H9 (cell line): Measurements from ENCODE around the gene HCST. TPM values are rescaled to one million over a fixed set of nuclear protein-coding genes. Genes with fewer than 3 reads are reported as not detected.

ENCODE experiments used
- DNase-seq: peaks from one replicate; pipeline ENCODE4 v3.0.0-alpha.2; 2017
- H2AFZ ChIP-seq: one replicate; pipeline ENCODE4 v1.6.1; 2013; ENCODE audit warnings: mild to moderate bottlenecking, low read length, control low read depth, moderate library complexity
- H2AK5ac ChIP-seq: 2 replicates; pipeline ENCODE4 v1.6.1; 2013; ENCODE audit warnings: low read length, control low read depth, mixed read lengths; ENCODE audit not compliant: insufficient read length
- H2BK120ac ChIP-seq: one replicate; pipeline ENCODE4 v1.6.1; 2013; ENCODE audit warnings: low read depth, mild to moderate bottlenecking, low read length, control low read depth, inconsistent platforms; ENCODE audit not compliant: poor library complexity, severe bottlenecking
- H2BK12ac ChIP-seq: 2 replicates; pipeline ENCODE4 v1.6.1; 2013; ENCODE audit warnings: low read length, control low read depth, mixed read lengths, low read depth; ENCODE audit not compliant: insufficient read length
- H2BK15ac ChIP-seq: 2 replicates; pipeline ENCODE4 v1.6.1; 2013; ENCODE audit warnings: low read depth, low read length, control low read depth
- H2BK20ac ChIP-seq: one replicate; pipeline ENCODE4 v1.6.1; 2013; ENCODE audit warnings: low read depth, mild to moderate bottlenecking, low read length, control low read depth, inconsistent platforms; ENCODE audit not compliant: poor library complexity, severe bottlenecking
- H2BK5ac ChIP-seq: 2 replicates; pipeline ENCODE4 v1.6.1; 2013; ENCODE audit warnings: low read length, control low read depth, mixed read lengths; ENCODE audit not compliant: insufficient read length
- H3K14ac ChIP-seq: 2 replicates; pipeline ENCODE4 v1.6.1; 2013; ENCODE audit warnings: low read length, control low read depth; ENCODE audit not compliant: insufficient read depth
- H3K18ac ChIP-seq: 2 replicates; pipeline ENCODE4 v1.6.1; 2013; ENCODE audit warnings: low read depth, mild to moderate bottlenecking, mixed read lengths, low read length, control low read depth; ENCODE audit not compliant: insufficient read length
- H3K23ac ChIP-seq: 2 replicates; pipeline ENCODE4 v1.6.1; 2013; ENCODE audit warnings: low read length, control low read depth, mixed read lengths, low read depth; ENCODE audit not compliant: insufficient read length
- H3K23me2 ChIP-seq: 2 replicates; pipeline ENCODE4 v1.6.1; 2013; ENCODE audit warnings: low read depth, mild to moderate bottlenecking, mixed read lengths, low read length, control low read depth; ENCODE audit not compliant: insufficient read length, poor library complexity, severe bottlenecking
- H3K27ac ChIP-seq: 2 replicates; pipeline ENCODE4 v1.5.1; 2013; ENCODE audit warnings: low read length, control low read depth, mixed read lengths, low read depth; ENCODE audit not compliant: insufficient read length
- H3K27me3 ChIP-seq: 2 replicates; pipeline ENCODE4 v1.6.1; 2013; ENCODE audit warnings: low read length, control low read depth, inconsistent platforms; ENCODE audit not compliant: insufficient read depth
- H3K4ac ChIP-seq: 2 replicates; pipeline ENCODE4 v1.6.1; 2013; ENCODE audit warnings: low read depth, mild to moderate bottlenecking, control low read depth, inconsistent platforms, low read length, moderate library complexity
- H3K4me1 ChIP-seq: 2 replicates; pipeline ENCODE4 v1.6.1; 2013; ENCODE audit warnings: low read length, control low read depth, inconsistent platforms; ENCODE audit not compliant: insufficient read depth
- H3K4me2 ChIP-seq: 2 replicates; pipeline ENCODE4 v1.6.1; 2013; ENCODE audit warnings: low read length, control low read depth, mixed read lengths; ENCODE audit not compliant: insufficient read length, insufficient read depth
- H3K56ac ChIP-seq: 2 replicates; pipeline ENCODE4 v1.6.1; 2013; ENCODE audit warnings: low read depth, mild to moderate bottlenecking, mixed read lengths, low read length, control low read depth; ENCODE audit not compliant: insufficient read length
- H3K79me1 ChIP-seq: 2 replicates; pipeline ENCODE4 v1.6.1; 2013; ENCODE audit warnings: low read depth, mild to moderate bottlenecking, moderate library complexity, low read length, control low read depth, inconsistent platforms; ENCODE audit not compliant: insufficient read depth, poor library complexity, severe bottlenecking
- H3K79me2 ChIP-seq: 2 replicates; pipeline ENCODE4 v1.6.1; 2013; ENCODE audit warnings: low read length, control low read depth, inconsistent platforms; ENCODE audit not compliant: insufficient read depth
- H3K9ac ChIP-seq: 2 replicates; pipeline ENCODE4 v1.6.1; 2013; ENCODE audit warnings: low read length, control low read depth, mixed read lengths; ENCODE audit not compliant: insufficient read length; ENCODE audit errors: extremely low read depth
- H3K9me3 ChIP-seq: one replicate; pipeline ENCODE4 v1.6.1; 2013; ENCODE audit warnings: low read depth, low read length, inconsistent platforms; ENCODE audit not compliant: control insufficient read depth
- H3T11ph ChIP-seq: one replicate; pipeline ENCODE4 v1.6.1; 2013; ENCODE audit warnings: mild to moderate bottlenecking, low read length, control low read depth, inconsistent platforms
- H4K20me1 ChIP-seq: one replicate; pipeline ENCODE4 v1.6.1; 2013; ENCODE audit not compliant: control insufficient read depth, insufficient read length, insufficient read depth
- H4K5ac ChIP-seq: 2 replicates; pipeline ENCODE4 v1.6.1; 2013; ENCODE audit warnings: low read depth, mild to moderate bottlenecking, mixed read lengths, low read length, control low read depth; ENCODE audit not compliant: insufficient read length
- H4K8ac ChIP-seq: replicated peaks from 2 replicates; pipeline ENCODE4 v1.6.1; 2013; ENCODE audit warnings: low read length, control low read depth, mixed read lengths, low read depth; ENCODE audit not compliant: insufficient read length
- H4K91ac ChIP-seq: 2 replicates; pipeline ENCODE4 v1.6.1; 2013; ENCODE audit warnings: low read depth, mild to moderate bottlenecking, moderate library complexity, mixed read lengths, low read length, control low read depth; ENCODE audit not compliant: insufficient read length
- H3K27ac Mint-ChIP-seq, 3 experiments: 2 replicates in 2 of 3; 3 replicates in 1 of 3; pipeline ENCODE4 v1.8.0; 2020 to 2021; ENCODE audit warnings: mixed read lengths in 3 of 3, mild to moderate bottlenecking in 1 of 3, moderate library complexity in 1 of 3
- H3K27me3 Mint-ChIP-seq: 2 replicates; pipeline ENCODE4 v1.8.0; 2021; ENCODE audit warnings: low read depth, mild to moderate bottlenecking, moderate library complexity, mixed read lengths
- H3K36me3 Mint-ChIP-seq, 3 experiments: 2 replicates in 2 of 3; 3 replicates in 1 of 3; pipeline ENCODE4 v1.8.0; 2020 to 2021; ENCODE audit warnings: low read depth in 3 of 3, mixed read lengths in 3 of 3; ENCODE audit not compliant: insufficient read depth in 1 of 3
- H3K4me1 Mint-ChIP-seq, 2 experiments: 2 replicates each; pipeline ENCODE4 v1.8.0; 2020; ENCODE audit warnings: mixed read lengths in 2 of 2
- H3K4me3 Mint-ChIP-seq, 2 experiments: 2 replicates in 1 of 2; 3 replicates in 1 of 2; pipeline ENCODE4 v1.8.0; 2020 to 2021; ENCODE audit warnings: mild to moderate bottlenecking in 2 of 2, mixed read lengths in 2 of 2, moderate library complexity in 1 of 2
- H3K9me3 Mint-ChIP-seq, 2 experiments: 2 replicates in 1 of 2; 3 replicates in 1 of 2; pipeline ENCODE4 v1.8.0; 2020; ENCODE audit warnings: mild to moderate bottlenecking in 2 of 2, mixed read lengths in 2 of 2, moderate library complexity in 1 of 2
- WGBS: extraction: QIAGEN DNeasy Blood & Tissue Kit; methylation state at CpG from one replicate; pipeline ENCODE4 v1.1.7; 2013; ENCODE audit warnings: missing lambda C conversion rate, low lambda C conversion rate, mixed read lengths; ENCODE audit not compliant: insufficient read length; ENCODE audit errors: extremely low coverage; 5-methylcytosine and 5-hydroxymethylcytosine counted together
- total RNA-seq: library from RNA; stranded (reverse); gene quantifications from 2 replicates; pipeline ENCODE4 v1.2.1, GENCODE V29; 2021
- TF ChIP-seq, protein P1 (sequence below): fragments of 200-600 bp; sonication (generic); conservative IDR thresholded peaks from 3 replicates; pipeline ENCODE4 v1.8.0; 2021; ENCODE audit warnings: antibody characterized with exemption, mild to moderate bottlenecking

The HCST gene
- total RNA-seq, 1 experiment from 2014 or later, result 0.68 TPM

DNA sequence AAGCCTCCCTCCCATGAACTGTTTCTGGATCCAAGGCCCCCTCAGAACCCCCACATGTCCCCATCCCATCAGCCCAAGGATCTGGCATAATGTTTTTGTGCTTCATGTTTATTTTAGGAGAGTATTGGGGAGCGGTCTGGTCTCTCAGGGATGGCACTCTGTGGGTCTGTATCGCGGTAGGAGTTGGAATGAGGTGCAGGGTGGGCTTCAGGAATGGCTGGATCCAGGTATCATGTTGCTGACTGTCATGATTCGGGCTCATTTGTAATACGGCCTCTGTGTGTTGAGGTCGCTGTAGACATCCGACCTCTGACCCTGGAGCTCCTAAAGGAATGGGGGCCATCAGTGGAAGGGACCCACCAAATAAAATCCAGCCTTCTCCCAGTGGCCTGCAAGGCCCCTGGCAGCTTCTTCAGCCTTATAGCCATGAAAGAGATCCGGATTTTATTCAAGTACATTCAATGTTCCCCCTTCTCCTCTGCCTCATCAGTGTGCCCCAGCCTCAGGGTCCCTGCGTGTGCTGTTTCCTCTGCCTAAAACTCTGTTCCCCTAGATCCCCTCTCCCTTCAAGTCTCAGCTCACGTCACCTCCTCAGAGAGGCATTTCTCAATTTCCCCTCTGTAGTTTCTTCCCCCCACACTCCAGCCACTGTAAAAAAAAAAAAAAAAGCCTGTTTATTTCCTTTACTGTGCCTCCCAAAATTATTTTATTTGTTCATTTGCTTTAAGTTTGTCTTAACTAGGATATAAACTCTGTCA, 2.2 kb downstream of the HCST start:
- H2BK12ac ChIP-seq, result no peak overlapping the region
- H3K27ac ChIP-seq, result no peak overlapping the region
- H4K5ac ChIP-seq, result no peak overlapping the region
- no peak overlapping the region for H3K4ac ChIP-seq
- no peak overlapping the region for H2BK5ac ChIP-seq
- H3K36me3 Mint-ChIP-seq, result no peaks in the 10 kb centered on the region
- no peak overlapping the region for H2AK5ac ChIP-seq
- DNase-seq, result no peak
- no peak overlapping the region for H3K18ac ChIP-seq
- H3K56ac ChIP-seq, result no peak overlapping the region
- H4K8ac ChIP-seq, result no peak overlapping the region
- H3K23me2 ChIP-seq, result peaks cover 5% of the 10 kb centered on the region
- H3K79me1 ChIP-seq, result no peaks in the 10 kb centered on the region
- H2AFZ ChIP-seq, result no peak overlapping the region
- WGBS, result no CpG with 5 or more reads among the region's 10 CpGs
- H2BK20ac ChIP-seq, result no peak overlapping the region
- H3K79me2 ChIP-seq, result no peaks in the 10 kb centered on the region
- H3K9me3 ChIP-seq, result no peaks in the 10 kb centered on the region
- no peak overlapping the region for H4K91ac ChIP-seq
- H3K27me3 Mint-ChIP-seq, result peaks cover 12% of the 10 kb centered on the region
- H3T11ph ChIP-seq, result no peak overlapping the region
- TF ChIP-seq, protein P1, sequence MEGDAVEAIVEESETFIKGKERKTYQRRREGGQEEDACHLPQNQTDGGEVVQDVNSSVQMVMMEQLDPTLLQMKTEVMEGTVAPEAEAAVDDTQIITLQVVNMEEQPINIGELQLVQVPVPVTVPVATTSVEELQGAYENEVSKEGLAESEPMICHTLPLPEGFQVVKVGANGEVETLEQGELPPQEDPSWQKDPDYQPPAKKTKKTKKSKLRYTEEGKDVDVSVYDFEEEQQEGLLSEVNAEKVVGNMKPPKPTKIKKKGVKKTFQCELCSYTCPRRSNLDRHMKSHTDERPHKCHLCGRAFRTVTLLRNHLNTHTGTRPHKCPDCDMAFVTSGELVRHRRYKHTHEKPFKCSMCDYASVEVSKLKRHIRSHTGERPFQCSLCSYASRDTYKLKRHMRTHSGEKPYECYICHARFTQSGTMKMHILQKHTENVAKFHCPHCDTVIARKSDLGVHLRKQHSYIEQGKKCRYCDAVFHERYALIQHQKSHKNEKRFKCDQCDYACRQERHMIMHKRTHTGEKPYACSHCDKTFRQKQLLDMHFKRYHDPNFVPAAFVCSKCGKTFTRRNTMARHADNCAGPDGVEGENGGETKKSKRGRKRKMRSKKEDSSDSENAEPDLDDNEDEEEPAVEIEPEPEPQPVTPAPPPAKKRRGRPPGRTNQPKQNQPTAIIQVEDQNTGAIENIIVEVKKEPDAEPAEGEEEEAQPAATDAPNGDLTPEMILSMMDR, result no peak
- no peak overlapping the region for H3K9ac ChIP-seq
- no peaks in the 10 kb centered on the region for H4K20me1 ChIP-seq
- H3K4me1 ChIP-seq, result peaks cover 7% of the 10 kb centered on the region; the same call in 1 of the 2 replicates
- H2BK15ac ChIP-seq, result no peak overlapping the region
- H2BK120ac ChIP-seq, result no peak overlapping the region
- peaks cover 21 to 44% of the 10 kb centered on the region in 2 experiments for H3K4me1 Mint-ChIP-seq
- no peak overlapping the region for H3K4me2 ChIP-seq
- H3K14ac ChIP-seq, result no peak overlapping the region
- H3K27me3 ChIP-seq, result no peaks in the 10 kb centered on the region
- no peaks in the 10 kb centered on the region; a peak in 1 of 5 replicates for H3K9me3 Mint-ChIP-seq
- H3K4me3 Mint-ChIP-seq, result peak overlapping the region in 1 of 2 experiments; percentile 86; a peak in 2 of 5 replicates
- H3K27ac Mint-ChIP-seq, result no peak overlapping the region
- no peak overlapping the region for H3K23ac ChIP-seq
